Prostate gland (tissue), 2 donors: ENCODE data around the gene RABIF. TPM values are rescaled to one million over a fixed set of nuclear protein-coding genes. Genes with fewer than 3 reads are reported as not detected.
"Not testable (repeated sequence)": the region's sequence is repeated elsewhere in the genome, so short reads cannot be mapped to it uniquely, and the experiment has no call there.

Experiments used
- DNase-seq: peaks from one replicate; pipeline ENCODE4 v3.0.0-alpha.2; 2019; ENCODE audit warnings: low spot score
- H3K27ac ChIP-seq, 2 donors: fragments of 200-600 bp; sonication (generic); 2 replicates each; pipeline ENCODE4 v1.5.1; 2017 to 2019
- H3K27me3 ChIP-seq: fragments of 200-600 bp; sonication (generic); replicated peaks from 2 replicates; pipeline ENCODE4 v1.5.1; 2019; ENCODE audit not compliant: insufficient read depth
- H3K36me3 ChIP-seq, 2 donors: fragments of 200-600 bp; sonication (generic); 1 replicate in 1 of 2; 2 replicates in 1 of 2; pipeline versions ENCODE4 v1.5.1 to v1.8.1; 2017 to 2019
- H3K4me1 ChIP-seq: fragments of 200-600 bp; sonication (generic); replicated peaks from 2 replicates; pipeline ENCODE4 v1.5.1; 2019
- H3K4me3 ChIP-seq, 2 donors: fragments of 200-600 bp; sonication (generic); 2 replicates each; pipeline ENCODE4 v1.5.1; 2017 to 2019
- H3K9me3 ChIP-seq: fragments of 200-600 bp; sonication (generic); 2 replicates; pipeline ENCODE4 v1.5.1; 2017
- CTCF ChIP-seq, 4 experiments: fragments of 200-600 bp in 2 of 4; fragments of 450-650 bp in 2 of 4; sonication (generic) in 2 of 4; IDR thresholded peaks; 1 replicate in 3 of 4; 2 replicates in 1 of 4; pipeline ENCODE4 v1.5.1; 2016 to 2019; ENCODE audit warnings: antibody characterized with exemption in 4 of 4, mild to moderate bottlenecking in 2 of 4, moderate library complexity in 2 of 4
- POLR2A ChIP-seq: fragments of 450-650 bp; IDR thresholded peaks from one replicate; pipeline ENCODE4 v1.6.1; 2016; ENCODE audit warnings: antibody characterized with exemption, mild to moderate bottlenecking
- POLR2AphosphoS5 ChIP-seq: sonication (generic); formaldehyde crosslinking; IDR thresholded peaks from one replicate; pipeline ENCODE4 v1.6.1; 2017; ENCODE audit warnings: antibody characterized with exemption
- WGBS: methylation state at CpG from one replicate; pipeline ENCODE4 v1.1.5; 2018; 5-methylcytosine and 5-hydroxymethylcytosine counted together
- intact Hi-C: fragments of 100-400 bp; cut with DNase I; formaldehyde crosslinking; loops from one replicate; pipeline ENCODE4 v1.14.2; 2022
- total RNA-seq, 2 donors: library from RNA; depleted of rRNA; stranded (reverse); fragments of >200 nt; gene quantifications; one replicate each; pipeline ENCODE4 v1.1.0, GENCODE V29; 2016

The RABIF gene
- total RNA-seq, 2 donors from 2014 or later, result 6.6 to 14.5 TPM

DNA sequence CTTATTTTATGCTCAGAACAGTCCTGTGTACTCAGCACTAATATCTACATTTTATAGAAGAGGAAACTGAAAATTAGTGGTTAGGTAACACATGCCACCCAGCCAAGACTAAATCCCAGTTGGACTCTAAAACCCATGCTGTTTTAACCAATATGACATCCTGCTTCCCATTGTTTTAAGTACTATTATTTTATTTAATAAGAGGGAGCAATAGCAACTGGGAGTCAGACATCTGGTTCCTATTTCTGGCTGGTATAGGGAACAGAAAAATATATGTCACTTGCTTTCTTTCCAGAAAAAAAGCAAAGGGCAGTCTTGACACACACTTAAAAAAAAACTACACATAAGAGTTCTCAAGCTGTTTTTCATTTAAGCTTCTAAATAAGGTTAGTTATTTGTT, 26.2 kb upstream of the RABIF start:
- TF ChIP-seq CTCF (IDR thresholded peaks at IDR 0.05) (no peak), POLR2A (no peak), POLR2AphosphoS5 (no peak)
- Histone ChIP-seq H3K27me3 (no peaks in the 10 kb centered on the region), H3K4me1 (no peaks in the 10 kb centered on the region), H3K36me3 (peaks cover 0 to 9% of the 10 kb centered on the region in 2 donors), H3K9me3 (no peaks in the 10 kb centered on the region), H3K27ac (no peak overlapping the region), H3K4me3 (no peak overlapping the region)
- intact Hi-C loops, result no loop called here
- DNase-seq, result no peak

DNA sequence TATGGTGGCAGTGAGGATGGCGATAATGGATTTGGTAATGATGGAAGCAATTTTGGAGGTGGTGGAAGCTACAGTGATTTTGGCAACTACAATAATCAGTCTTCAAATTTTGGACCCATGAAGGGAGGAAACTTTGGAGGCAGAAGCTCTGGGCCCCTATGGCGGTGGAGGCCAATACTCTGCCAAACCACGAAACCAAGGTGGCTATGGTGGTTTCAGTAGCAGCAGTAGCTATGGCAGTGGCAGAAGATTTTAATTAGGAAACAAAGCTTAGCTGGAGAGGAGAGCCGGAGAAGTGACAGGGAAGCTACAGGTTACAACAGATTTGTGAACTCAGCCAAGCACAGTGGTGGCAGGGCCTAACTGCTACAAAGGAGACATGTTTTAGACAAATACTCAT, 23.5 kb upstream of the RABIF start:
- H3K4me3 ChIP-seq, H3K4me1 ChIP-seq, DNase-seq, intact Hi-C loops, H3K9me3 ChIP-seq, H3K27me3 ChIP-seq, H3K27ac ChIP-seq: not testable (repeated sequence)
- H3K36me3 ChIP-seq, result peaks cover 0 to 10% of the 10 kb centered on the region in 2 donors
- WGBS, result 95% methylated on average over 4 of the region's 4 CpGs

DNA sequence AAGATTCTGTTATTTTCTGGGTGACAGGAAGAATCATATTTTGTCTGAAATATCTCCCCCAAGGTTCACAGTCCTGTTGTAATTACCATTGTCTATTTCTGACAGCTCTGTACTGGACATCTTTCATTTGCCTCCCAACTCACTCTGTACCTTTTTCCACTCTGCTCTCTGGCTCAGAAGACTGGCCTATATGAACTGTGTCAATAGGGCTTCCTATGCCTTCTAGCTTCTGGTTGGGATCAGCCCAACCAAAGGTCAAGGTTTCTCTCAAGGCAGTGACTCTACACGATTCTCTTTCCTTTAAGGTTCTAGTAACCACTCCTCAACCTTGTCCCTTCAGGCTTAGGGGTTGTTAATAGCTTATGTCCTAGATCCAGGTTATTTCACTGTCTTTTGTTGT, 20.5 kb upstream of the RABIF start:
- no peaks in the 10 kb centered on the region for H3K27me3 ChIP-seq
- WGBS, result 86% methylated on average over 1 of the region's 1 CpG
- no peak for DNase-seq
- H3K4me3 ChIP-seq, result no peak overlapping the region
- H3K36me3 ChIP-seq, result peaks cover 0 to 10% of the 10 kb centered on the region in 2 donors
- no peak overlapping the region for H3K27ac ChIP-seq
- intact Hi-C loops, result no loop called here
- no peak for TF ChIP-seq POLR2AphosphoS5
- TF ChIP-seq CTCF (IDR thresholded peaks at IDR 0.05), result no peak
- TF ChIP-seq POLR2A, result no peak
- H3K9me3 ChIP-seq, result no peaks in the 10 kb centered on the region
- no peaks in the 10 kb centered on the region for H3K4me1 ChIP-seq

DNA sequence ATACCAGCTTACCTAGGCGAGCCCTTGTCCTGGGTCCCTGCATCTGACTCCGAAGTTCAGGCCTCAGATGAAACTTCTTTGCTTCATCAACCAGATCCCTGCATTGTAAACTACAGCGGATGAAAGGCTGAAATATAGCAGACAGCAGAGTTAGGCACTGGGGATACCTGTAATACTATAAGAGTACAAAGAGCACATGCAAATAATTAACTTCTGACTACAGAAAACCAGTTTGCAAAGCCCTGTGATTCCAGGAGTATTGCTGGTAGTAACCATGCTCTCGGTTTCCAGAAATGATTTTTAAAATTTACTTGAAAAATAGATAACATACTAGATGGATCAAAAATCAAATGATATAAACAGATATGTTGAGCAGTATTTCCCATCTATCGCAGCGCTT, 20.0 kb upstream of the RABIF start:
- H3K4me3 ChIP-seq, result no peak overlapping the region
- no peaks in the 10 kb centered on the region for H3K4me1 ChIP-seq
- H3K36me3 ChIP-seq, result peaks cover 0 to 10% of the 10 kb centered on the region in 2 donors
- H3K27me3 ChIP-seq, result no peaks in the 10 kb centered on the region
- DNase-seq, result no peak
- WGBS, result 96% methylated on average over 6 of the region's 6 CpGs
- TF ChIP-seq POLR2A (no peak), POLR2AphosphoS5 (no peak), CTCF (IDR thresholded peaks at IDR 0.05) (no peak)
- intact Hi-C loops, result no loop called here
- no peak overlapping the region for H3K27ac ChIP-seq
- no peaks in the 10 kb centered on the region for H3K9me3 ChIP-seq

- H3K36me3 ChIP-seq, result peaks cover 0 to 4% of the 10 kb centered on the region in 2 donors
- 82% methylated on average over 4 of the region's 4 CpGs for WGBS
- TF ChIP-seq CTCF (IDR thresholded peaks at IDR 0.05), result no peak
- TF ChIP-seq POLR2AphosphoS5, result no peak
- TF ChIP-seq POLR2A, result no peak
- H3K9me3 ChIP-seq, result no peaks in the 10 kb centered on the region
- H3K27ac ChIP-seq, result no peak overlapping the region
- DNase-seq, result no peak
- H3K4me1 ChIP-seq, result no peaks in the 10 kb centered on the region
- no peaks in the 10 kb centered on the region for H3K27me3 ChIP-seq
- intact Hi-C loops, result no loop called here
- H3K4me3 ChIP-seq, result no peak overlapping the region
Observed at GRCh38 chr1:202905331-202905730, 16.4 kb upstream of the RABIF start.

DNA sequence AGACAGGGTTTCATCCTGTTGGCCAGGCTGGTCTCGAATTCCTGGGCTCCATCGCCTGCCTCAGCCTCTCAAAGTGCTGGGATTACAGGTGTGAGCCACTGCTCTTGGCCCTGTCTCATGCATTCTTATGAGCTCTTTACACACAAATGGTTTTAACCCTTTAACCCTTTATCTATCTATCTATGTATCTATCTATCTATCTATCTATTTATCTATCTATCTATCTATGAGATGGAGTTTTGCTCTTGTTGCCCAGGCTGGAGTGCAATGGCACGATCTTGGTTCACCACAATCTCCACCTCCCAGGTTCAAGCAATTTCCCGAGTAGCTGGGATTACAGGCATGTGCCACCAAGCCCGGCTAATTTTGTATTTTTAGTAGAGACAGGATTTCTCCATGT, 14.9 kb upstream of the RABIF start:
- H3K27me3 ChIP-seq, intact Hi-C loops, DNase-seq, H3K27ac ChIP-seq, H3K4me1 ChIP-seq, H3K36me3 ChIP-seq, H3K4me3 ChIP-seq, H3K9me3 ChIP-seq: not testable (repeated sequence)
- 93% methylated on average over 5 of the region's 5 CpGs for WGBS
